SK-N-SH treated with all-trans-retinoic acid at 6 μM for 48 hours (cell line): ENCODE results near the gene VPS25.

Source experiments
- ARNTL ChIP-seq: fragments of 450-650 bp; formaldehyde crosslinking; IDR thresholded peaks from 2 replicates; pipeline ENCODE4 v1.5.0; 2020; ENCODE audit warnings: low read depth, mild to moderate bottlenecking, moderate library complexity, borderline replicate concordance
- CSRNP3 ChIP-seq: fragments of 250-450 bp; sonication (Bioruptor Pico); IDR thresholded peaks from 2 replicates; pipeline ENCODE4 v1.5.1; 2021; ENCODE audit warnings: mild to moderate bottlenecking, moderate library complexity
- ISL1 ChIP-seq: fragments of 250-450 bp; sonication (Bioruptor Pico); IDR thresholded peaks from 2 replicates; pipeline ENCODE4 v2.1.2; 2022; ENCODE audit warnings: mild to moderate bottlenecking, moderate library complexity
- PATZ1 ChIP-seq: fragments of 250-450 bp; sonication (Bioruptor Pico); IDR thresholded peaks from 2 replicates; pipeline ENCODE4 v1.8.0; 2020; ENCODE audit warnings: mild to moderate bottlenecking, moderate library complexity, borderline replicate concordance
- PPARA ChIP-seq: fragments of 250-450 bp; sonication (Bioruptor Pico); IDR thresholded peaks from 2 replicates; pipeline ENCODE4 v1.5.0; 2020; ENCODE audit warnings: mild to moderate bottlenecking, borderline replicate concordance
- ZNF565 ChIP-seq: fragments of 450-650 bp; formaldehyde crosslinking; conservative IDR thresholded peaks from 2 replicates; pipeline ENCODE4 v1.5.0; 2020; ENCODE audit warnings: low read depth, mild to moderate bottlenecking, moderate library complexity
- TF ChIP-seq, protein P1 (sequence below): fragments of 250-450 bp; sonication (Bioruptor Pico); IDR thresholded peaks from 2 replicates; pipeline ENCODE4 v1.5.1; 2020; ENCODE audit warnings: low read depth, mild to moderate bottlenecking, moderate library complexity

- TF ChIP-seq CSRNP3 (CRISPR knock-in tag) (no peak), PPARA (CRISPR knock-in tag) (no peak), ARNTL (no peak), ISL1 (CRISPR knock-in tag) (no peak), PATZ1 (CRISPR knock-in tag) (no peak), ZNF565 (CRISPR knock-in tag) (no peak)
- TF ChIP-seq, protein P1, sequence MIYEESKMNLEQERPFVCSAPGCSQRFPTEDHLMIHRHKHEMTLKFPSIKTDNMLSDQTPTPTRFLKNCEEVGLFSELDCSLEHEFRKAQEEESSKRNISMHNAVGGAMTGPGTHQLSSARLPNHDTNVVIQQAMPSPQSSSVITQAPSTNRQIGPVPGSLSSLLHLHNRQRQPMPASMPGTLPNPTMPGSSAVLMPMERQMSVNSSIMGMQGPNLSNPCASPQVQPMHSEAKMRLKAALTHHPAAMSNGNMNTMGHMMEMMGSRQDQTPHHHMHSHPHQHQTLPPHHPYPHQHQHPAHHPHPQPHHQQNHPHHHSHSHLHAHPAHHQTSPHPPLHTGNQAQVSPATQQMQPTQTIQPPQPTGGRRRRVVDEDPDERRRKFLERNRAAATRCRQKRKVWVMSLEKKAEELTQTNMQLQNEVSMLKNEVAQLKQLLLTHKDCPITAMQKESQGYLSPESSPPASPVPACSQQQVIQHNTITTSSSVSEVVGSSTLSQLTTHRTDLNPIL (CRISPR knock-in tag): no peak
These were observed at the start of gene VPS25 for GRCh38 chr17:42773290-42774035.
